Endometrial microvascular endothelial cells (primary cell): ENCODE data around the gene RIOX2. TPM values are rescaled to one million over a fixed set of nuclear protein-coding genes. Genes with fewer than 3 reads are reported as not detected.

Experiments used
- in situ Hi-C: cut with HindIII; loops from 2 replicates; pipeline ENCODE4 v1.10.0; 2017; ENCODE audit warnings: low sequenced_read_pairs, low pct_unique_long_range_greater_than_20kb; ENCODE audit errors: inconsistent ontology term
- total RNA-seq: library from RNA; depleted of rRNA; stranded (reverse); fragments of >200 nt; gene quantifications from one replicate; pipeline ENCODE4 v1.2.3, GENCODE V29; 2015; ENCODE audit errors: inconsistent ontology term

Gene RIOX2
- total RNA-seq: 50.0 TPM

DNA sequence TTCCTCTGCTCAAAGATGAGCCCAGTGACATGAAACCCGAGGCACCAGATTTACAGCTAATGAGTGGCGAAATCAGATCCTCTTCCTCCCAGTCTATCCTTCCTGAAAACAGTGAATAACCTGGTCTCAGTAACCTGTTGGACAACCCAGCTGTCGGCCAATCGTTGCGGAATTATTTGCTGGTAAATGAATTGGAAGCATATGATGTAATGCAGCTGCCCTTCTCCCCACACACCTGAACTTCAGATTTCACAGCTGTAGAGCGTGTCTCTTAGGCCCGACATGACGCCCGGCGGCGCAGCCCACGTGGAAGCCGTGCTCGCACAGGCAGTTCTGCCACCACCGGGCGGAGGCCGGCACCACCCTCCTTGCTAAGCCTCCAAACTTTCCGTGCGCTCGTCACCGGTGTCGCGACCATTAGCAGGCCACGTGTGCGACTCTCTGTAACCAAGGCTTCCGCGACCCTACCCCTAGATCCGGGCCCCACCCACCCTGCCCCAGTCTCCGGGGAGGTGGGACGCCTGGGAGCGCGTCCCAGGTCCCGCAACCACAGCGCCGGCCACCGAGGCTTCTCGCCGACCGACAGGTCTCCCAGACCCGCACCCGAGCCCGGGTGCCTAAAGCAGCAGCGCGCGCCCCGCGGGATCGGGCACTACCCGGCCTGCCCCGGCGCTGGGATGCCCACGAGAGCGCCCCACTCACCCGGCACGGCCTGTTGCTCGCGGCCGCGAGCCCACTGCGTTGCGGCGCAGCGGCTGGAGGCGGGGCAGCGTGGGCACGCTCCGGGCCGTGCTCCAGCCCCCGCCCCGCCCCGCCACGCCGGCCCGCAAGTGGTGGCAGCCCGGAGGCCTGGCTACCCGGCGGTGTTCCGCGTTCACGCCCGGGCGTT is at the start of gene RIOX2:
Gene RIOX2 (minus strand): TSS at position 753 of the 889 bp plus-strand sequence. CDS start 4,838 bp downstream, outside the sequence.
- in situ Hi-C loops: no loop called here

- in situ Hi-C loops: loop anchor here (25.0 kb wide), 1 partner anchor 208 kb away; the partner anchor contains the start of gene CRYBG3
Observed at GRCh38 chr3:98020412-98020811, 48.2 kb upstream of the RIOX2 start.

- in situ Hi-C loops: loop anchor here (25.0 kb wide), 1 partner anchor 206 kb away; the partner anchor contains the start of gene CRYBG3
Observed at GRCh38 chr3:98018301-98018700, 46.1 kb upstream of the RIOX2 start.

DNA sequence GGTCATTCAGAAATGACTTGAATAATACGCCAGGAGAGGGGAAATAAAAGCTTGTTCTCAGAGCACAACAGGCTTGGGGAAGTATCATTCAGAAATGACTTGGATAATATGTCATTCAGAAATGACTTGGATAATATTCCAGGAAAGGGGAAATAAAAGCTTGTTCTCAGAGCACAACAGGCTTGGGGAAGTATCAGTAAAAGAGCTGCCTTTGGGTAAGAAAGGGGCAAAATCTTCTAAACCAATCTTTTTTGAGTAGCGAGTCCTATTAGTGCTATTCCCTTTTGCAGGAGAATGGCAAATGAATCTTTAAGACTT is 42.0 kb upstream of the RIOX2 start:
- in situ Hi-C loops: loop anchor here (25.0 kb wide), 1 partner anchor 202 kb away; the partner anchor contains the start of gene CRYBG3

DNA sequence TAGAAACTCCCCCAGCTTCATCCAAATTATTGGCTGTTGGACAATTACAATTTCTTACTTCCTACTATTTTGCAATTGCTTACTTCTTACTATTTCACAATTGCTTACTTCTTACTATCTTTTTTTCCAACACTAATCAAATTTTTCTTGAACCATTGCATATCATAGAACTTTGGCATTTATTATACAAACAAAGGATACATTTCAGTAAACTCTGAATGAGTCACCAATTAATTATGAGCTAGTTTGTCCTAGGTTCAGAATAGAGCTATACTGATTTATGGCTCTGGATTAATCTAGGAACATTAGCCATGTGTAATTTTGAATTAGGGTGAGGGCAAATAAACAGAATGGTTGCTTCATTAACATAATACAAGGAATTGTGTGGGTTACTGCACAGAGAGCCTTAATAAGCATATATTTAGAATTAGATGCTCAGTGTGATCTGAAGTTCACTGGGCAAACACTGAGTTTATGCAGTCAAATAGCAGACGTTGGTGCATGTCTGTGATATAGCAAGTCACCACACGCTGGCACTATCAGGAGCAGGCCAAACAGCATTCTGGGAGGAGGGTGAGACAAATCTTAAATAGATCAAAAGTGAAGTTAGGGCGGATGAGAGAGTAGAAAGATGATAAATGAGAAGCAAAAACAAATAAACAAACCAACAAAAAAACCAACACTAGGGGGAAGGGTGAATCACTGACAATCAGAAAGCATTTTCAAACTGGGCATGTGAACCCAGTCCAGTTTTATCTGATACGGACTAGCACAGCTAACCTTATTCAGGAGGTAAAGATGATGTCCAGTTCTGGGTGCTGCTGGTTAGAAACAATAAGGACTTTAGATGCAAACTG is 41.4 kb upstream of the RIOX2 start:
- in situ Hi-C loops: loop anchor here (25.0 kb wide), 1 partner anchor 201 kb away; the partner anchor contains the start of gene CRYBG3

DNA sequence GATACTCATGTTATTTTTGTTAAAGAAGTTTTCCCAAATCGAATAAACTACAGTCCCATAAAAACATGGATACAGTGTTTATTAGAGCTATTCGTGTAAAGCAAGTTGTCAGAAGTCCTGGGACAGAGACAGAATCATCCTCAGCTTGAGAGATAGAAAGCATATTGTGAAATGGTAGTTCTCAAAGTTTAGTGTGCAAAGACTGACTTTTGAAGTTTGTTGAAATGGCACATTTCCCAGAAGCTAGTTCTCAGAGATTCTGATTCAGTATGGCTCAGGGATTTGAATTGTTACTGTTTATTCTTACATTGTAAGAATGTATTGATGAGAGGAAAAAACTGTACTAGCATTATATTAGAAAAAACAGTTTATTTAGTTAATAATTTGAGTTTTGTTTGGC is 40.7 kb upstream of the RIOX2 start:
- in situ Hi-C loops: loop anchor here (25.0 kb wide), 1 partner anchor 201 kb away; the partner anchor contains the start of gene CRYBG3

- in situ Hi-C loops: loop anchor here (25.0 kb wide), 1 partner anchor 199 kb away; the partner anchor contains the start of gene CRYBG3
Observed at GRCh38 chr3:98010883-98011449, 38.7 kb upstream of the RIOX2 start.

- in situ Hi-C loops: loop anchor here (25.0 kb wide), 1 partner anchor 198 kb away; the partner anchor contains the start of gene CRYBG3
Observed at GRCh38 chr3:98010194-98010882, 38.1 kb upstream of the RIOX2 start.

DNA sequence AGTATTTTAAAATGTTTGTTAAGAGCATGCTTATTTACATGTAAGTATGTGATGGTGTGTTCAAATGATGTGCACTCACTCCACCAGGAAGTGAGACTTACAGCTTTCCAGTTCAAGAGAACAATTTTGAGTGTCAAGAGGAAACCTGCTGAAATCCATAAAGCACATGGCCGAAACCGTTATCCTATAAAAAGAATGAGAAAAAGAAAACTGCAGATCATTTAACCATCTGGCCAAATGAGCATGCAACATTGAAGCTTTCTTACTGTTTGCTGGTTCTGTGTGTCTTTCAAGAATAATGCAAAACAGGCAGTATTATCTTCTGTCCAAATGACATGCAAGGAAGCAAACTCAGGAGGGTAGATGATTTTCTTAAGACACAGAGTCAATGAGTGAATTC is 36.6 kb upstream of the RIOX2 start:
- in situ Hi-C loops: loop anchor here (25.0 kb wide), 1 partner anchor 197 kb away; the partner anchor contains the start of gene CRYBG3

DNA sequence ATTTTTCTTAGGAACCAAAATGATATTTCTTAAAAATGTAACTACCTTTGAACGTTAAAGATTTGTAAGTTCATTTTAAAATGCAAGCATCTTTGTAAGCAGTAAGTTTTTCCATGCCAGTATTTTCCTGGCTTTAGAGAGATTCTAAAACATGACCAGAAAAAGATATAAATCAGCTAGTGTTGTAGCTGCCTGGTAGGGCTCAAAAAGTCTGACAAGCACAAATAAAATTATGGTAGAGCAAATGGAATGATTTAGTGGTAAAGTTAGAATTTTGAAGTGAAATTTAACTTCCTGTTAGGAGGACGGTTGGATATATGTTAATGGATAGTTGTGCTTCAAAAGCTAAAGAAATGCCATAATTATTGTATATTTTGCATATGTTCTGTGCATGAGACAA is 33.2 kb upstream of the RIOX2 start:
- in situ Hi-C loops: loop anchor here (25.0 kb wide), 1 partner anchor 193 kb away; the partner anchor contains the start of gene CRYBG3

DNA sequence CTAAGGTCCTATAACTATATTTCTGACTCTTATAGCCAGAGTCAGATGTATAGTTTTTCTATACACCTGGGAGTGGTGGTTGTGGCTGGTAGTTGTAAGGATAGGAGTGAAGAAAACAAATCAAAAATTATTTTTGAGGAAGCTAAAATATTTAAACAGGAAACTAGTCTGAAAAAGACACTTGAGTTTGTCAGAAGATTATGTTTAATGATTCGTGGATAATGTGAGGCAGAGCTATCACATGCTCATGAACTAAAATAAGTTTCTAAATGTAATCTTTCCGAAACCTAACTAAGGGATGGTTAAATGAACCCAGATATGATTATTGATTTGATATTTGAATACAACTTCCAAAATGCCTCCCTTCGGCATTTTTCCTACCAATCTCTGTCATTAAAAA is 32.5 kb upstream of the RIOX2 start:
- in situ Hi-C loops: loop anchor here (25.0 kb wide), 1 partner anchor 192 kb away; the partner anchor contains the start of gene CRYBG3

GRCh38 chr3:98003306-98003969 is 31.2 kb upstream of the RIOX2 start:
- in situ Hi-C loops: loop anchor here (25.0 kb wide), 1 partner anchor 191 kb away; the partner anchor contains the start of gene CRYBG3

- in situ Hi-C loops: loop anchor here (25.0 kb wide), 1 partner anchor 190 kb away; the partner anchor contains the start of gene CRYBG3
Observed at GRCh38 chr3:98002717-98003116, 30.5 kb upstream of the RIOX2 start.

DNA sequence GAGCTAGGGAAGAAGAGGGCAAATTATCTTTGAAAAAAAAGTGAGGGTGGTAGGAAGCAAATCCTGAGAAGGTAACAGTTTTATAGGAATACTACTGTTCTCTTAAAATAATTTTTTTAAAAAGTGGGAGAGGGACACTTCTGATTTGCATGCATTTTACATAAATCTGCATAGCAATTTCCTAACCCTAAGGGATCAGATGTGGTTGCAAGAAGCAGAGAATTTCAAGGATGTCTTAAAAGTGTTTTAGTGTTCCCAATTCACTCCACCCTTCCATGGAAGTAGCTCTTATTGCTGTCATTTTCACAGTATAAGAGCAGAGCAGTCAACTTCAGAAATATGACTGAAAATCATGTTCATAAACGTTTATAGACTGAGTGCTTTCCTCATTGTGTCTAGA is 27.8 kb upstream of the RIOX2 start:
- in situ Hi-C loops: loop anchor here (25.0 kb wide), 1 partner anchor 188 kb away; the partner anchor contains the start of gene CRYBG3

DNA sequence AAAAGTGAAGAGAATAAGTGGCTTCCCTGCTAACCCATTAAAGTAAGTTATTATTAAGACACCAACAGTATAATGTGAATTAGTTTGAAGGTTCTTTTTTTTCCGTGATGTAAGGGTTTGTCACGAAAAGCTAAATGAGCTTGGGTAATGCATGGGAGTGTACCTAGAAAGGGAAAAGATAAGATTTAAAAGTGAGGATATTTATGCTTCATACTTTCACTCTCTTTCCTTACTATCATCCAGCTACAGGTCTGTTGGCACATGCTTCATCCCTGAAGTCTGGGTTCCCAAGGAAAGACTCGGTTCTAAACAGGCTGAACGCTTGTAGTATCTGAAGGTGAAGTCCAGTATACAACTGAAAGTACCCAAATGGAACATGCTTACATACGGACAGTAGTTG is 26.9 kb upstream of the RIOX2 start:
- in situ Hi-C loops: no loop called here

DNA sequence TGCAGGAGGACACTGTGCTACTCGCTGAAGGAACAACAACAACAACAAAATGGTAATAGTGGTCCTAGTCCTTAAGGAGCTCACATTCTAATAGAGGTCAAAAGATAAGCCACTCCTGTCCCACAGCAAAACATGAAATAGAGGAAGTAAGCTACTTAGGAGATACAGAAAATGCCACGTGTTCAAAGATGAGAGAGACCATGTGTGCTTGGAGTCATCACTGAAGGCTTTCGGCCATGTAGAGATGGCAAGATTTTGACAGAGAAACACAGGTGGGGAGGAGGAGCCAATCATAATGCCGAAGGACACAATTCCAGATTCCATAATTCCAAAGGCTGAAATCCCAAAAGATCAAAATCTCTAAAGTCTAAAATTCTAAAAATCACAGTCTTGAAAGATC is 24.8 kb upstream of the RIOX2 start:
- in situ Hi-C loops: no loop called here

DNA sequence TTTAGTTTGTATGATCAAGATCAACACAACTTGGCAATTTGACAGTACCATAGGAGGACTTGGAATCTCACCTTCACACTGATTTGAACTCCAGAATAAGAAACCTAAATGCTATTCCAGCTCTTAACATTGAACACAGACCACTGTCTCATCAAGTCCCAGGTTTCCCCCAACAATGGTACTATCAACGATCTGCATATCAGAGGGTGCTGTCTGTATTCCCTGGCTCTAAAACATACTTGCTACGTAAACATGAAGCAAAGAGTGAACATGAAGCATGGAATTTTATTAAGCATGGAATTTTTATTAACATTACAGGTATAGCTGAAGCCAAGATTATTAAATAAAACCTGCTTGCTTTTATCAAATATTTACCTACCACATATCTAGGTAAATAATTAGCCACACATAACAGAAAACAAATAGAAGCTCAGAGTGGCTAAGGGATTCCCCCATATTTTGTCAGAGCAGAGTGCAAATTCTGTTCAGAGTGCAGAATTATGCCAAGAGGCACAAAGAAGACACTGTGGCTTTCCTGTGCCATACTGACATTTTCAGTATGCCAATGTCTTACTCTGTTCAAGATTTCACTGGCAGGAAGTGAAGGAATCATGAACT is 22.2 kb upstream of the RIOX2 start:
- in situ Hi-C loops: no loop called here
